Psoas muscle (tissue), 8 donors: Measurements from ENCODE around the gene LNPEP. TPM values are rescaled to one million over a fixed set of nuclear protein-coding genes. Genes with fewer than 3 reads are reported as not detected.
A peak's percentile ranks its signal among the peaks of the same experiment; 100 is the strongest.

Experiments
- ATAC-seq, 4 donors: fragments of 200-7000 bp; cut with Tn5 transposase; one replicate each; pipeline ENCODE4 v1.9.1; 2020; ENCODE audit warnings: moderate library complexity in 3 of 4, mild to moderate bottlenecking in 2 of 4
- DNase-seq, 2 donors: peaks; one replicate each; pipeline ENCODE4 v3.0.0-alpha.2; 2020
- H3K27ac ChIP-seq: fragments of 200-600 bp; one replicate; pipeline ENCODE4 v1.8.0; 2022
- H3K27me3 ChIP-seq, 3 donors: fragments of 200-600 bp in 1 of 3; one replicate each; pipeline versions ENCODE4 v1.6.1 to v1.8.0; 2013 to 2022; ENCODE audit warnings: low read length in 2 of 3, mild to moderate bottlenecking in 2 of 3, moderate library complexity in 1 of 3; ENCODE audit not compliant: insufficient read depth in 3 of 3
- H3K36me3 ChIP-seq, 2 donors: fragments of 200-600 bp in 1 of 2; one replicate each; pipeline versions ENCODE4 v1.6.1 to v1.8.0; 2013 to 2022; ENCODE audit warnings: low read depth in 1 of 2, mild to moderate bottlenecking in 1 of 2, moderate library complexity in 1 of 2; ENCODE audit not compliant: insufficient read depth in 1 of 2
- H3K4me1 ChIP-seq: fragments of 200-600 bp; one replicate; pipeline ENCODE4 v1.8.0; 2022
- H3K4me3 ChIP-seq: fragments of 200-600 bp; one replicate; pipeline ENCODE4 v1.8.0; 2022; ENCODE audit warnings: mild to moderate bottlenecking
- H3K9me3 ChIP-seq: fragments of 200-600 bp; one replicate; pipeline ENCODE4 v1.8.0; 2022
- WGBS, 3 donors: extraction: QIAGEN DNeasy Blood & Tissue Kit; methylation state at CpG; one replicate each; pipeline versions ENCODE4 v1.1.6 to v1.1.7; 2013; 5-methylcytosine and 5-hydroxymethylcytosine counted together
- intact Hi-C, 2 donors: fragments of 100-400 bp; cut with DNase I; formaldehyde crosslinking; loops; one replicate each; pipeline versions ENCODE4 v1.11.0 to v1.14.2; 2022
- polyA plus RNA-seq, 3 donors: library from polyadenylated mRNA; stranded (reverse); fragments of 200-250 nt; gene quantifications; one replicate each; pipeline ENCODE4 v1.2.3, GENCODE V29; 2013
- total RNA-seq, 4 donors: library from RNA; stranded (reverse); fragmentation: NEBNext Ultra II Directional in 2 of 4; extraction: Animal tissue kit (Norgen Biotek cat#: 25700) in 2 of 4; gene quantifications; one replicate each; pipeline versions ENCODE4 v1.2.1 to v1.2.4, GENCODE V29; 2021 to 2023
- TF ChIP-seq, protein P1 (sequence below): fragments of 200-600 bp; IDR thresholded peaks from one replicate; pipeline ENCODE4 v1.8.0; 2022; ENCODE audit warnings: antibody characterized with exemption
- donor health status: healthy with polysubstance abuse.
- donor health status: DM: no; HTN: no; CAD: no; lungs with moderate emphysema.
- donor health status: Bipolar disorder and iron deficiency.
- donor health status: healthy.
- donor health status: DM: yes; HTN: yes; CAD: no.
- donor health status: DM: no; HTN: no; CAD: no.
- donor health status: DM: no; HTN: no; CAD: no.
- donor health status: DM: yes; HTN: yes; CAD: no.

The LNPEP gene
- total and polyA plus RNA-seq, 7 donors, result 4.1 to 62.8 (median 30.4) TPM

- peaks cover 4% of the 10 kb centered on the region for H3K4me1 ChIP-seq
- H3K27me3 ChIP-seq, result no peaks in the 10 kb centered on the region
- ATAC-seq, result no peak
- H3K4me3 ChIP-seq, result no peak overlapping the region
- H3K36me3 ChIP-seq, result no peaks in the 10 kb centered on the region
- TF ChIP-seq, protein P1, sequence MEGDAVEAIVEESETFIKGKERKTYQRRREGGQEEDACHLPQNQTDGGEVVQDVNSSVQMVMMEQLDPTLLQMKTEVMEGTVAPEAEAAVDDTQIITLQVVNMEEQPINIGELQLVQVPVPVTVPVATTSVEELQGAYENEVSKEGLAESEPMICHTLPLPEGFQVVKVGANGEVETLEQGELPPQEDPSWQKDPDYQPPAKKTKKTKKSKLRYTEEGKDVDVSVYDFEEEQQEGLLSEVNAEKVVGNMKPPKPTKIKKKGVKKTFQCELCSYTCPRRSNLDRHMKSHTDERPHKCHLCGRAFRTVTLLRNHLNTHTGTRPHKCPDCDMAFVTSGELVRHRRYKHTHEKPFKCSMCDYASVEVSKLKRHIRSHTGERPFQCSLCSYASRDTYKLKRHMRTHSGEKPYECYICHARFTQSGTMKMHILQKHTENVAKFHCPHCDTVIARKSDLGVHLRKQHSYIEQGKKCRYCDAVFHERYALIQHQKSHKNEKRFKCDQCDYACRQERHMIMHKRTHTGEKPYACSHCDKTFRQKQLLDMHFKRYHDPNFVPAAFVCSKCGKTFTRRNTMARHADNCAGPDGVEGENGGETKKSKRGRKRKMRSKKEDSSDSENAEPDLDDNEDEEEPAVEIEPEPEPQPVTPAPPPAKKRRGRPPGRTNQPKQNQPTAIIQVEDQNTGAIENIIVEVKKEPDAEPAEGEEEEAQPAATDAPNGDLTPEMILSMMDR, result no peak
- no peaks in the 10 kb centered on the region for H3K9me3 ChIP-seq
- 27 to 39% (median 31%) methylated on average over 4 of the region's 4 CpGs for WGBS, 3 donors
- intact Hi-C loops, result no loop called here
- no peak for DNase-seq
- H3K27ac ChIP-seq, result no peak overlapping the region
Measured at GRCh38 chr5:97067296-97067850, 131.5 kb downstream of the LNPEP start.

DNA sequence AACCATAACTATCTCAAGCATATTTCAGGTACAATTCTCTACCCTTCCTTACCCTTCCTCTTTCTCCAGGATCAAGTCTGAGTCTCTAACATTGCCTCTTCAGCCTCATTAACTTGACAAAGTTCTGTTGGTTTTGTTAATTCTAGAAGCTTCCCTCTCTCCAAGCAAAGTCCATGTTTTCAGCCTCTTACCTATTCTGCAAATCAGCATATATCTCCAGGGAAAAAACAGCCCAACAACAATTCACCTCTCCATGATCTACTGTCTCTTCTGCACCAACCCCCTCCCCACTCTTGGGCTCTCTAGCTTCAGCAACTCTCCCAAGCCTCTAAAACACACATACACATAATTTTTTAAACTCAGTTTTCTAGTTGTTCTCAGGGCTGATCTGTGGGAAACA lies 134.4 kb downstream of the LNPEP start:
- Histone ChIP-seq H3K27ac (peak overlapping the region; percentile 14), H3K36me3 (no peaks in the 10 kb centered on the region), H3K9me3 (no peaks in the 10 kb centered on the region), H3K4me1 (peaks cover 4% of the 10 kb centered on the region), H3K27me3 (no peaks in the 10 kb centered on the region), H3K4me3 (no peak overlapping the region)
- ATAC-seq (no peak), DNase-seq (no peak)
- intact Hi-C loops, result no loop called here
- TF ChIP-seq, protein P1, result no peak

GRCh38 chr5:97071101-97071500 lies 135.2 kb downstream of the LNPEP start:
- peak; percentile 79 to 91 (median 87) for ATAC-seq
- peak overlapping the region; percentile 14 for H3K27ac ChIP-seq

GRCh38 chr5:97071993-97072392 lies 136.1 kb downstream of the LNPEP start:
- H3K27ac ChIP-seq, result no peak overlapping the region
- peaks cover 4% of the 10 kb centered on the region for H3K4me1 ChIP-seq
- TF ChIP-seq, protein P1, result no peak
- no peak overlapping the region for H3K4me3 ChIP-seq
- DNase-seq, result no peak
- H3K27me3 ChIP-seq, result no peaks in the 10 kb centered on the region
- 39 to 49% (median 41%) methylated on average over 4 of the region's 4 CpGs for WGBS, 3 donors
- H3K36me3 ChIP-seq, result no peaks in the 10 kb centered on the region
- ATAC-seq, result peak in 2 of 4 donors; percentile 52 to 60
- intact Hi-C loops, result no loop called here
- H3K9me3 ChIP-seq, result no peaks in the 10 kb centered on the region

More at GRCh38 chr5:97071101-97071500, 135.2 kb downstream of the LNPEP start:
- Histone ChIP-seq H3K4me3 (no peak overlapping the region), H3K9me3 (no peaks in the 10 kb centered on the region), H3K27me3 (no peaks in the 10 kb centered on the region), H3K4me1 (peaks cover 4% of the 10 kb centered on the region), H3K36me3 (no peaks in the 10 kb centered on the region)
- TF ChIP-seq, protein P1, result no peak
- intact Hi-C loops, result no loop called here
- 19 to 31% (median 20%) methylated on average over 8 of the region's 8 CpGs for WGBS, 3 donors
- DNase-seq, result no peak

- peak in 2 of 4 donors; percentile 16 to 39 for ATAC-seq
- Histone ChIP-seq H3K36me3 (no peaks in the 10 kb centered on the region), H3K9me3 (no peaks in the 10 kb centered on the region), H3K4me3 (no peak overlapping the region), H3K27ac (no peak overlapping the region), H3K4me1 (peaks cover 4% of the 10 kb centered on the region), H3K27me3 (no peaks in the 10 kb centered on the region)
- 21 to 30% (median 24%) methylated on average over 2 of the region's 2 CpGs for WGBS, 3 donors
- DNase-seq, result no peak
- intact Hi-C loops, result no loop called here
- TF ChIP-seq, protein P1, result no peak
Measured at GRCh38 chr5:97072696-97073095, 136.8 kb downstream of the LNPEP start.
